Measurements from ENCODE around the gene ARPC5.

GRCh38 chr1:183584147-183584546, 51.4 kb downstream of the ARPC5 start:
- TF ChIP-seq, protein P1, sequence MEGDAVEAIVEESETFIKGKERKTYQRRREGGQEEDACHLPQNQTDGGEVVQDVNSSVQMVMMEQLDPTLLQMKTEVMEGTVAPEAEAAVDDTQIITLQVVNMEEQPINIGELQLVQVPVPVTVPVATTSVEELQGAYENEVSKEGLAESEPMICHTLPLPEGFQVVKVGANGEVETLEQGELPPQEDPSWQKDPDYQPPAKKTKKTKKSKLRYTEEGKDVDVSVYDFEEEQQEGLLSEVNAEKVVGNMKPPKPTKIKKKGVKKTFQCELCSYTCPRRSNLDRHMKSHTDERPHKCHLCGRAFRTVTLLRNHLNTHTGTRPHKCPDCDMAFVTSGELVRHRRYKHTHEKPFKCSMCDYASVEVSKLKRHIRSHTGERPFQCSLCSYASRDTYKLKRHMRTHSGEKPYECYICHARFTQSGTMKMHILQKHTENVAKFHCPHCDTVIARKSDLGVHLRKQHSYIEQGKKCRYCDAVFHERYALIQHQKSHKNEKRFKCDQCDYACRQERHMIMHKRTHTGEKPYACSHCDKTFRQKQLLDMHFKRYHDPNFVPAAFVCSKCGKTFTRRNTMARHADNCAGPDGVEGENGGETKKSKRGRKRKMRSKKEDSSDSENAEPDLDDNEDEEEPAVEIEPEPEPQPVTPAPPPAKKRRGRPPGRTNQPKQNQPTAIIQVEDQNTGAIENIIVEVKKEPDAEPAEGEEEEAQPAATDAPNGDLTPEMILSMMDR (IDR thresholded peaks at IDR 0.05), result no peak
- TF ChIP-seq POLR2A (IDR thresholded peaks at IDR 0.05; ENCODE audit: low read depth), result no peak
